Choroid plexus epithelial cell (primary cell): ENCODE data around the gene RBM7.

Experiments used
- DNase-seq: peaks from one replicate; pipeline ENCODE4 v3.0.0-alpha.2; 2010; ENCODE audit warnings: low read depth
- H3K4me3 ChIP-seq: 2 replicates; pipeline ENCODE4 v1.5.1; 2011; ENCODE audit warnings: low read depth, mild to moderate bottlenecking, control low read depth, low read length, moderate library complexity
- CTCF ChIP-seq: conservative IDR thresholded peaks from 2 replicates; pipeline ENCODE4 v1.5.1; 2011; ENCODE audit warnings: low read depth, mild to moderate bottlenecking, control low read depth, inconsistent platforms, low read length, moderate library complexity

RBM7 gene

DNA sequence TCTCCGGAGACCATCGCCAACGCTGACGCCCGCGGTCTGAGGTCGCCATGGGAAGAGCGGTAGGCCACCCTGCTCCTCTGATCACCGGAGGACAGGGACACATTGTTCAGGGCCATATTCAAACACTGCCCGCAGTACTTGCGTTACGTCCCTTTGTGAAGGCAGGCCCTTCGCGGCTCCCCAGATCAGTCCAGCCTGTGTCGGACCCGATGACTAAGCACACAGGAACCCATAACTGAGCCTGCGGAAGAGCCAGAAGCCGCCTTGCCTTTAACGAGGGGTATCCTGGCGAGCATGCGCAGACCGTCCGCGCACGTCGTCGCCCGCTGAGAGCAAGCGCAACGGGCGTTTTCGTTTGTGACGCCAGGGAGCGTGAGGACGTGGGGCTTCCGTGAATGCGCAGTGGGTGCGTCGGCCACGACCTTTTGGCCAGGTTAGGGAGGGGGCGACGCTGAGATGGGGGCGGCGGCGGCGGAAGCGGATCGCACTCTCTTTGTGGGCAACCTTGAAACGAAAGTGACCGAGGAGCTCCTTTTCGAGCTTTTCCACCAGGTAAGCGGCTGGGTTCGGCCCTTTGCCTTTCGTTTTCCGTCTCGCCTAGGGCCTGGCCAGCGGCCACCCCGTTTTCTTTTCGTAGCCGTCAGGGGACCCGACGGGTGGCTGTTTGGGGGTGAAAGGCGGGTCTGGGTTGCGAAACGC lies at the start of gene RBM7, which contains the start of gene C11orf71:
Gene RBM7, plus strand, starts transcription at position 451 of the 699 bp plus-strand sequence. Its CDS starts 6 bp downstream, at position 457.
Gene C11orf71, minus strand, starts transcription at position 296 of the 699 bp plus-strand sequence. Its CDS starts 180 bp downstream, at position 116.
- no peak for TF ChIP-seq CTCF
- H3K4me3 ChIP-seq = peak within 1 kb of the TSS; percentile 87
- DNase-seq = peak; percentile 99

DNA sequence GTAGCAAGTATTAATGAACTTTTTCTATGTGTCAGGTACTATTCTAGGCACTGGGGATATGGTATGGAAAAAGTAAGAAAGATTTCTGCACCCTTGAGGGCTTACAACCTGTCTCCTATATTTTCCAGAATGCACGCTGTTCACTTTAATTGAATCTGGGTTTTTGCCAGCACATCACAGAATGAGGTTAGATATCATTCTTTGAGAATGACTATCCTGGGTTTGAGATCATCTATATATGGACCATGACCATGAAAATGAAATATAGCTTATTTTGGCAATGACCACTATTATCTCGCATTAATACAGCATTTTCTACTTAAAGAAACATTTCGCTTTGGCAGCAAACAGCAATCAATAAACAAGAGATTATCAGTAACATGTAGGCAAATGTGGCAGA lies 47.0 kb upstream of the RBM7 start:
- no peak overlapping the region for H3K4me3 ChIP-seq
- peak; percentile 42 for DNase-seq
- TF ChIP-seq CTCF = no peak

DNA sequence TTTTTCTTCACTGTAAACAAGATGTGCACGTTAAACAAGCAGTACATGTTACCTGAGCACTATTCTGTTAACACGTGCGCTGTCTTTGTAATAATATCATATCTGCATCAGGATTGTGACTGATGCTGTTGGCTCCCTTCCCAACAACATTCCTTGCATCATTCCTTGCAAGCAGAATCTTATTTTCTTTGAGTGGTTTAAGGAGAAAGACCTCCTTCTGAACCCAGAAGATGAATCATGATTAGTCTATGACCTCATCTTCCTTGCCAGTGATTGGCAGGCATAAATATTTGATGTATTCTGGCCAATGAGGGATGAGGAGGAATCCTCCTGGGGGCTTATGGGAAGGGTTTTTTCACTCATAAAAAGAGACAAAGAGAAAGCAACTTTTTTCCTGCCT lies 46.4 kb upstream of the RBM7 start:
- peak; percentile 98 for DNase-seq
- TF ChIP-seq CTCF = no peak
- H3K4me3 ChIP-seq = no peak overlapping the region

- DNase-seq = peak; percentile 44
- no peak for TF ChIP-seq CTCF
- H3K4me3 ChIP-seq = no peak overlapping the region
These were observed 41.8 kb upstream of the RBM7 start for GRCh38 chr11:114358716-114359115.

- TF ChIP-seq CTCF = no peak
These were observed 41.1 kb upstream of the RBM7 start for GRCh38 chr11:114359342-114359741.

DNA sequence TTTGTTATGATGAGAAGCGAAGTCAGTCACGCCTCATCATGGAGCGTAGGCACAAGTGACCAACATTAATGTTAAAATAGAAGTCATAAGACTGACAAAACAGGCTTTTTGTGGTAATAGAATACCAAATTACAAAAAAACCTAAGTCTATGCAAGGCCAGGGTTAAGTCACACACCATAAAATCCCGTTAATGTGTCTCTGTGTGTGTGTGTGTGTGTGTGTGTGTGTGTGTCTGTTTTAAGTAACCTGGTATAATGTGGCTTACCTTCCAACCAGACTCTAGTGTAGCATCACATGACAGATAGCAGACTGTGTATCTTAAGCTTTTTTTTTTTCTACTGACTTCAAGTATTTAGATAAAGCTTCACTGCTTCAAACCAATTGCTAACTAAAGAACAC lies 38.1 kb upstream of the RBM7 start:
- DNase-seq = no peak
- TF ChIP-seq CTCF = no peak
- H3K4me3 ChIP-seq = no peak overlapping the region

More at GRCh38 chr11:114359342-114359741, 41.1 kb upstream of the RBM7 start:
- DNase-seq = peak; percentile 45
- H3K4me3 ChIP-seq = no peak overlapping the region

DNA sequence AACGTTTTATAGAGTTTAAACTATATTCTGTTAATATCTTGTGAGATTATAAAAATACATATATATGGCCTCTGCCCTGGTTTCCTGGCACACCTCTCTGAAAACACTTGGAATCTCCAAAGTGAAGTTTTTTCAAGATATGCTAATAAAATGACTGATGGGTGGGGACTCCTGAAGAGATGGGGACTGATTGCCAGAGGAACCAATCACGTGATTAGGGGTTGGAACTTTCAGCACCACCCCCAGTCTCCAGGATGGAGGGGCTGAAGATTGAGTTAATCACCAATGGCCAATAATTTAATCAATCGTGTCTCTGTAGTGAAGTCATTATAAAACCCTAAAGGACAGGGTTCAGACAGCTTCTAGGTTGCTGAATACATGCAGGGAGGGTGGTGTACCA lies 37.5 kb upstream of the RBM7 start:
- no peak for DNase-seq
- no peak overlapping the region for H3K4me3 ChIP-seq
- no peak for TF ChIP-seq CTCF
